MM.1S (cell line): ENCODE measurements around the gene MEGF11.

Experiments
- DNase-seq: peaks from one replicate; pipeline ENCODE4 v3.0.0-alpha.2; 2015
- H2AFZ ChIP-seq: fragments of 300-600 bp; sonication (generic); 2 replicates; pipeline ENCODE4 v1.6.0; 2016; ENCODE audit warnings: antibody characterized with exemption, low read length
- H3F3A ChIP-seq: fragments of 300-600 bp; sonication (generic); 2 replicates; pipeline ENCODE4 v1.6.1; 2016; ENCODE audit warnings: mild to moderate bottlenecking, antibody characterized with exemption, low read length, moderate library complexity, mixed read lengths; ENCODE audit not compliant: insufficient read depth
- H3K27ac ChIP-seq: fragments of 300-600 bp; sonication (generic); 2 replicates; pipeline ENCODE4 v1.5.1; 2016; ENCODE audit warnings: mild to moderate bottlenecking, low read length
- H3K27me3 ChIP-seq: fragments of 300-600 bp; sonication (generic); replicated peaks from 2 replicates; pipeline ENCODE4 v1.6.0; 2016; ENCODE audit warnings: low read length; ENCODE audit not compliant: insufficient read depth
- H3K36me3 ChIP-seq: fragments of 300-600 bp; sonication (generic); replicated peaks from 2 replicates; pipeline ENCODE4 v1.6.1; 2016; ENCODE audit warnings: mild to moderate bottlenecking, low read length, mixed read lengths; ENCODE audit not compliant: insufficient read depth
- H3K4me1 ChIP-seq: fragments of 300-600 bp; sonication (generic); 2 replicates; pipeline ENCODE4 v1.6.1; 2016; ENCODE audit warnings: low read length, mixed read lengths
- H3K4me2 ChIP-seq: fragments of 300-600 bp; sonication (generic); 2 replicates; pipeline ENCODE4 v1.6.0; 2016; ENCODE audit warnings: low read depth, low read length
- H3K4me3 ChIP-seq: fragments of 300-600 bp; sonication (generic); 2 replicates; pipeline ENCODE4 v1.5.1; 2016; ENCODE audit warnings: low read length, mixed read lengths
- H3K79me2 ChIP-seq: fragments of 300-600 bp; sonication (generic); 2 replicates; pipeline ENCODE4 v1.6.1; 2016; ENCODE audit warnings: mixed run types, low read length, mixed read lengths
- H3K9ac ChIP-seq: fragments of 300-600 bp; sonication (generic); 2 replicates; pipeline ENCODE4 v1.6.1; 2016; ENCODE audit warnings: low read length, mixed read lengths
- H3K9me2 ChIP-seq: fragments of 300-600 bp; sonication (generic); replicated peaks from 2 replicates; pipeline ENCODE4 v1.6.1; 2016; ENCODE audit warnings: mild to moderate bottlenecking, low read length, mixed read lengths; ENCODE audit not compliant: insufficient read depth
- H3K9me3 ChIP-seq: fragments of 300-600 bp; sonication (generic); replicated peaks from 2 replicates; pipeline ENCODE4 v1.6.1; 2016; ENCODE audit warnings: mild to moderate bottlenecking, low read length, mixed read lengths; ENCODE audit not compliant: insufficient read depth
- H4K20me1 ChIP-seq: fragments of 300-600 bp; sonication (generic); 2 replicates; pipeline ENCODE4 v1.6.1; 2016; ENCODE audit warnings: mild to moderate bottlenecking, low read length, moderate library complexity, mixed read lengths; ENCODE audit not compliant: insufficient read depth
- EZH2 ChIP-seq: fragments of 300-600 bp; sonication (generic); optimal IDR thresholded peaks from 2 replicates; pipeline ENCODE3; 2017; ENCODE audit warnings: low read depth, mild to moderate bottlenecking, antibody characterized with exemption, low read length, mixed read lengths
- EZH2phosphoT487 ChIP-seq: fragments of 300-600 bp; sonication (generic); IDR thresholded peaks from 2 replicates; pipeline ENCODE4 v1.6.1; 2018; ENCODE audit warnings: antibody characterized with exemption, low read length
- TF ChIP-seq, protein P1 (sequence below): fragments of 300-600 bp; sonication (generic); IDR thresholded peaks from 2 replicates; pipeline ENCODE4 v1.5.1; 2016; ENCODE audit warnings: antibody characterized with exemption, low read length, mixed read lengths

MEGF11 gene

DNA sequence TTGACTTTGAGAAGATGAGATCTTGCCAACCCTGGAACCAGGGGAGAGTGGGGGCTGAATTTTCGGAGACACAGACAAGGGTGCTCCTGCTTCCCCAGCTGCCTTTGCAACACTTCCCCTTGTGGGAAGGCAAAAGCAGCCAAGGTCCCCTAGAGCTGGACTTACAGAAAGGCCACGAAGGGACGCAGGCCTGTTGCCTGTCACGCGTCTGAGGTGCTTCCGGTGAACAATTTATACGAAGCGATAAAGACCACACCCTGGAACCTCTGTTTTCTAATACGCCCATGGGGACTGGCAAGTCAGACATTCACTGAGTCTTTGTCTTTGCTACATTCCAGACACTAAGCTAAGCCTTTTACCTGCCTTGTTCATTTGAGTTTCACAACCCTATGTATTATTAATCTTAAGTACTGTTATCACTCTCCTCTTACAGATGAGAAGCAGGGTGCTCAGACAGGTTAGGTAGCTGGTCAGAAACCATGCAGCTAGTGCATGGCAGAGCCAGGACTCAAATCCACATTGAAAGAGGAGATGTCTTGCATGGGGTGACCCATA, 13.2 kb downstream of the MEGF11 start:
- no peak overlapping the region for H2AFZ ChIP-seq

GRCh38 chr15:66239514-66239913, 14.0 kb downstream of the MEGF11 start:
- DNase-seq: no peak
- Histone ChIP-seq H3F3A (no peaks in the 10 kb centered on the region), H3K4me1 (no peaks in the 10 kb centered on the region), H4K20me1 (no peaks in the 10 kb centered on the region), H3K27ac (no peak overlapping the region), H3K9me3 (no peaks in the 10 kb centered on the region), H3K79me2 (no peaks in the 10 kb centered on the region), H3K27me3 (no peaks in the 10 kb centered on the region), H3K4me2 (no peak overlapping the region), H3K9me2 (no peaks in the 10 kb centered on the region), H3K36me3 (no peaks in the 10 kb centered on the region), H3K9ac (no peak overlapping the region), H2AFZ (no peak overlapping the region), H3K4me3 (no peak overlapping the region)
- no peak for TF ChIP-seq EZH2
- TF ChIP-seq, protein P1, sequence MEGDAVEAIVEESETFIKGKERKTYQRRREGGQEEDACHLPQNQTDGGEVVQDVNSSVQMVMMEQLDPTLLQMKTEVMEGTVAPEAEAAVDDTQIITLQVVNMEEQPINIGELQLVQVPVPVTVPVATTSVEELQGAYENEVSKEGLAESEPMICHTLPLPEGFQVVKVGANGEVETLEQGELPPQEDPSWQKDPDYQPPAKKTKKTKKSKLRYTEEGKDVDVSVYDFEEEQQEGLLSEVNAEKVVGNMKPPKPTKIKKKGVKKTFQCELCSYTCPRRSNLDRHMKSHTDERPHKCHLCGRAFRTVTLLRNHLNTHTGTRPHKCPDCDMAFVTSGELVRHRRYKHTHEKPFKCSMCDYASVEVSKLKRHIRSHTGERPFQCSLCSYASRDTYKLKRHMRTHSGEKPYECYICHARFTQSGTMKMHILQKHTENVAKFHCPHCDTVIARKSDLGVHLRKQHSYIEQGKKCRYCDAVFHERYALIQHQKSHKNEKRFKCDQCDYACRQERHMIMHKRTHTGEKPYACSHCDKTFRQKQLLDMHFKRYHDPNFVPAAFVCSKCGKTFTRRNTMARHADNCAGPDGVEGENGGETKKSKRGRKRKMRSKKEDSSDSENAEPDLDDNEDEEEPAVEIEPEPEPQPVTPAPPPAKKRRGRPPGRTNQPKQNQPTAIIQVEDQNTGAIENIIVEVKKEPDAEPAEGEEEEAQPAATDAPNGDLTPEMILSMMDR: no peak
- TF ChIP-seq EZH2phosphoT487: no peak

More for the DNA sequence above, 13.2 kb downstream of the MEGF11 start:
- H3K27me3 ChIP-seq: no peaks in the 10 kb centered on the region
- no peaks in the 10 kb centered on the region for H3K36me3 ChIP-seq
- no peaks in the 10 kb centered on the region for H3K4me1 ChIP-seq
- H3K27ac ChIP-seq: no peak overlapping the region
- H3K9me3 ChIP-seq: no peaks in the 10 kb centered on the region
- H3K4me3 ChIP-seq: no peak overlapping the region
- no peaks in the 10 kb centered on the region for H3K79me2 ChIP-seq
- H4K20me1 ChIP-seq: no peaks in the 10 kb centered on the region
- H3F3A ChIP-seq: no peaks in the 10 kb centered on the region
- H3K9me2 ChIP-seq: no peaks in the 10 kb centered on the region
- H3K4me2 ChIP-seq: no peak overlapping the region
- no peak for TF ChIP-seq EZH2
- TF ChIP-seq, protein P1: no peak
- H3K9ac ChIP-seq: no peak overlapping the region
- DNase-seq: no peak

DNA sequence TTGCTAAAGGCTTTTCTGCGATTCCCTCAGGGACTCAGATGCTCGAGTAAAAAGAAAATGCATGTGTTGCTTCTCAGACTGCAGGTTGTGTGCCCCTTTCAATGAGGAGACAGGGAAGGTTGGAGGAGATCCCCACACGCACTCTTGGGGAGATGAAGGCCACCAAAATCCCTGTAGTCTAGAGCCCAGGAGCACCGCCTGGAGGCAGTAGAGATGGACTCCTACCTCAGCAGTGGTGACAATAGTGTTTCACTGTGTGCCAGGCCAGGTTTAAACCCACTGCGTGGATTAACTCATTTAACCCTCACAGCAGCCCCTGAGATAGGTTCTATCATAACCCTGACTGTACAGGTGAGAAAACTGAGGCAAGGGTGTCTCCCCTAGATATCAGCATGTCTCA, 15.2 kb downstream of the MEGF11 start:
- TF ChIP-seq EZH2phosphoT487 (no peak), EZH2 (no peak)
- TF ChIP-seq, protein P1: no peak
- H3K9ac ChIP-seq: no peak overlapping the region
- H4K20me1 ChIP-seq: no peaks in the 10 kb centered on the region
- H3K9me3 ChIP-seq: no peaks in the 10 kb centered on the region
- no peaks in the 10 kb centered on the region for H3K4me1 ChIP-seq
- H3K4me2 ChIP-seq: no peak overlapping the region
- no peaks in the 10 kb centered on the region for H3F3A ChIP-seq
- H3K27ac ChIP-seq: no peak overlapping the region
- no peaks in the 10 kb centered on the region for H3K27me3 ChIP-seq
- no peaks in the 10 kb centered on the region for H3K79me2 ChIP-seq
- H3K4me3 ChIP-seq: no peak overlapping the region
- no peak for DNase-seq
- no peak overlapping the region for H2AFZ ChIP-seq
- H3K36me3 ChIP-seq: no peaks in the 10 kb centered on the region
- H3K9me2 ChIP-seq: no peaks in the 10 kb centered on the region
